Measurements from ENCODE around the gene NEU1.

GRCh38 chr6:31829633-31830283 lies 32.9 kb downstream of the NEU1 start:
- no peak for TF ChIP-seq POLR2A (IDR thresholded peaks at IDR 0.05; ENCODE audit: low read length)
- TF ChIP-seq GATA1 (IDR thresholded peaks at IDR 0.05; ENCODE audit: low read depth, low read length), result no peak
